ENCODE measurements around the gene MAGED4. TPM values are rescaled to one million over a fixed set of nuclear protein-coding genes. Genes with fewer than 3 reads are reported as not detected.
"Not testable (repeated sequence)": the region's sequence is repeated elsewhere in the genome, so short reads cannot be mapped to it uniquely, and the experiment has no call there.

MAGED4 gene, protein sequence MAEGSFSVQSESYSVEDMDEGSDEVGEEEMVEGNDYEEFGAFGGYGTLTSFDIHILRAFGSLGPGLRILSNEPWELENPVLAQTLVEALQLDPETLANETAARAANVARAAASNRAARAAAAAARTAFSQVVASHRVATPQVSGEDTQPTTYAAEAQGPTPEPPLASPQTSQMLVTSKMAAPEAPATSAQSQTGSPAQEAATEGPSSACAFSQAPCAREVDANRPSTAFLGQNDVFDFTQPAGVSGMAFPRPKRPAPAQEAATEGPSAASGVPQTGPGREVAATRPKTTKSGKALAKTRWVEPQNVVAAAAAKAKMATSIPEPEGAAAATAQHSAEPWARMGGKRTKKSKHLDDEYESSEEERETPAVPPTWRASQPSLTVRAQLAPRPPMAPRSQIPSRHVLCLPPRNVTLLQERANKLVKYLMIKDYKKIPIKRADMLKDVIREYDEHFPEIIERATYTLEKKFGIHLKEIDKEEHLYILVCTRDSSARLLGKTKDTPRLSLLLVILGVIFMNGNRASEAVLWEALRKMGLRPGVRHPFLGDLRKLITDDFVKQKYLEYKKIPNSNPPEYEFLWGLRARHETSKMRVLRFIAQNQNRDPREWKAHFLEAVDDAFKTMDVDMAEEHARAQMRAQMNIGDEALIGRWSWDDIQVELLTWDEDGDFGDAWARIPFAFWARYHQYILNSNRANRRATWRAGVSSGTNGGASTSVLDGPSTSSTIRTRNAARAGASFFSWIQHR
- not detected for total RNA-seq (2021; ENCODE audit: unreplicated experiment)
- polyA plus RNA-seq (2012): not detected in 2 replicates
- Bru-seq, nascent RNA: not detected
- BruChase-seq, experiment 1, labeled RNA remaining after a 6-hour chase: not detected
- BruChase-seq, experiment 2, labeled RNA remaining after a 2-hour chase: not detected
- long read RNA-seq: 0 reads

DNA sequence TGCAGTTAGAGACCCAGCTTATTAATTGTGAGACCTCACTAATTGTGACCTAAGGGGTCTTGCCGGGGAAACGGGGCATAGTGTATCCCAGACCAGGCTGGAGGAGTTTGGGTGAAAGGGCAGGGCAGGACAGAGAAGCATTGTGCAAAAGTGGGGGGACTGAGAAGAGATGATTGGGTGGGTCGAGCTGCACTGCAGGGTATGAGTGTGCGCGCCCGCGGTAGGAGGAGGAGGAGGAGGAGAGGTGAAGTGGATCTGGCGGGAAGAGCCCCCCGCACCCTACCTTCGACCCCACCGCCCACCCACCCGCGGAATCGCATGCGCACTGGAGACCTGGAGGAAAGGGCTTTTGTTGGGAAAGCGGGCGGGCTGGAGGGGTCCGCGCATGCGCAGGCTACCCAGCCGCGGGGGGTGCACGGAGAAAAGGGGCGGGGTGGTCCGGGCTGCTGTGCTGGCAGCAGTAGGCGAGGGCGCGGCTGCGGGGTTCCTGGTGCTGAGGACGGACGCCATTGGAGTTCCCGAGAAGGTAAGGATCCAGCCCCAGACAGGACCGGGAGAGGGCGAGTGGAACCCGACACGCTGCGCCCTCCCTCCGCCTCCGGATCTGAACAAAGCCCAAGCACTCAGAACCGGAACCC, at the start of gene MAGED4:
TSS of gene MAGED4 (plus strand) at position 449 of the 638 bp plus-strand sequence. CDS start 1,035 bp downstream, outside the sequence.
- intact Hi-C loops (cut with micrococcal nuclease); H3K4me2 ChIP-seq (ENCODE audit: low read length); H3K79me2 ChIP-seq (ENCODE audit: insufficient read depth, low read length); POLR2A ChIA-PET; H3K36me3 ChIP-seq (ENCODE audit: control insufficient read depth in 1 of 2, insufficient read depth in 2 of 2, low read length in 2 of 2); DNase-seq (ENCODE audit: low read depth, low spot score); BruUV-seq (replicated peaks); H3K27ac ChIP-seq (ENCODE audit: low read depth, low read length); H3K9ac ChIP-seq (ENCODE audit: low read length); CTCF ChIA-PET; H2AFZ ChIP-seq (ENCODE audit: low read depth, low read length, poor library complexity, severe bottlenecking); H3K27me3 ChIP-seq (ENCODE audit: insufficient read depth, low read length); H4K20me1 ChIP-seq (ENCODE audit: insufficient read depth); H3K9me3 ChIP-seq (ENCODE audit: control insufficient read depth in 1 of 2, insufficient read depth in 1 of 2, low read depth in 1 of 2, low read length in 2 of 2); H3K9me2 ChIP-seq (ENCODE audit: insufficient read depth); RAD21 ChIA-PET (ENCODE audit: low non-redundant PET in 1 of 2, low total read pairs in 2 of 2, uncharacterized antibody in 2 of 2, unreplicated experiment in 2 of 2); ATAC-seq; H3K4me1 ChIP-seq (ENCODE audit: control insufficient read depth in 1 of 2, insufficient read depth in 2 of 2, low read length in 2 of 2); H3K4me3 ChIP-seq (replicated peaks in 1 of 2; ENCODE audit: low read depth in 1 of 2, low read length in 2 of 2): not testable (repeated sequence)

DNA sequence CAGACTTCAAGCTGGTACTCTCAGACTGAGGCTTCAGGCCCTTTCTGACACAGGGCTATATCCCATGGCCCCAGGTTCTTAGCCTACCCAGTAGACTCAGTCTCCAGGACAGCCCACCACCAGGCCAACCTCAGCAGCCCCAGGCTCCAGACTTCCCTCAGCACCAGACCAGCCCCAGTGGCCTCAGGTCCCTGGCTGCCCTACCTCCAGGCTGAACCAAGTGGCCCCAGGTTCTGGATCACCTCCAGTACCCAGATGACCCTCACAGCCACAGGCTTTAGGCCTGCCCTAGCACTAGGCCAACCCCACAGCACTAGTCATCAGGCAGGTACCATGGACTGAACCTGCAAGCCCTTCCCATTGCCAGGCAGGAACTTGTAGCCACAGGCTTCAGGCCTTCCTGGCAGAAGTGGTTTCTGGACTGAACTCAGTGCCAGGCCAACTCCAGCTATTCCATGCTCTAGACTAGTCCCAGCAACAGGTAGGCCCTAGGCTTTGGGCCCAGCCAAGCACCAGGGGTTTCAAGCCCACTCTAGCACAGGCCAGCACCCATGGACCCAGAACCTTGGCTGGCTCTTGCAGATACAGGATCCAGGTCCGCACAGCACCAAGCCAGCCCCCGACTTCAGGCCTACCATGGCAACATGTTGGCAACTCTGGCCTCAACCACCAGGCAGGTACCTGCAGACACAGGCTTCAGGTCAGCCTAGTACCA, 45.7 kb upstream of the MAGED4 start:
- Histone ChIP-seq H3K4me1 (ENCODE audit: control insufficient read depth in 1 of 2, insufficient read depth in 2 of 2, low read length in 2 of 2) (no peaks in the 10 kb centered on the region), H3K4me3 (replicated peaks in 1 of 2; ENCODE audit: low read depth in 1 of 2, low read length in 2 of 2) (no peak overlapping the region), H4K20me1 (ENCODE audit: insufficient read depth) (no peaks in the 10 kb centered on the region), H3K36me3 (ENCODE audit: control insufficient read depth in 1 of 2, insufficient read depth in 2 of 2, low read length in 2 of 2) (no peaks in the 10 kb centered on the region), H3K4me2 (ENCODE audit: low read length) (no peak overlapping the region), H3K9ac (ENCODE audit: low read length) (no peak overlapping the region), H2AFZ (ENCODE audit: low read depth, low read length, poor library complexity, severe bottlenecking) (no peak overlapping the region), H3K27ac (ENCODE audit: low read depth, low read length) (no peak overlapping the region), H3K9me2 (ENCODE audit: insufficient read depth) (no peaks in the 10 kb centered on the region), H3K79me2 (ENCODE audit: insufficient read depth, low read length) (no peaks in the 10 kb centered on the region), H3K27me3 (ENCODE audit: insufficient read depth, low read length) (no peaks in the 10 kb centered on the region), H3K9me3 (ENCODE audit: control insufficient read depth in 1 of 2, insufficient read depth in 1 of 2, low read depth in 1 of 2, low read length in 2 of 2) (no peaks in the 10 kb centered on the region)
- POLR2A ChIA-PET: no interaction called here
- RAD21 ChIA-PET (ENCODE audit: low non-redundant PET in 1 of 2, low total read pairs in 2 of 2, uncharacterized antibody in 2 of 2, unreplicated experiment in 2 of 2): no interaction called here
- DNase-seq (ENCODE audit: low read depth, low spot score) (no peak), ATAC-seq (no peak)
- CTCF ChIA-PET: no interaction called here
- BruUV-seq (replicated peaks): no TSS peak
- intact Hi-C loops (cut with micrococcal nuclease): no loop called here
- TF ChIP-seq TCF7L2 (IDR thresholded peaks at IDR 0.05; ENCODE audit: borderline replicate concordance, extremely low read depth, insufficient read depth, insufficient read length) (no peak), ZNF274 (IDR thresholded peaks at IDR 0.05; ENCODE audit: low read depth, low read length) (no peak), ZFX (IDR thresholded peaks at IDR 0.05) (no peak), SIN3A (IDR thresholded peaks at IDR 0.05; ENCODE audit: low read depth) (no peak), EGR1 (IDR thresholded peaks at IDR 0.05; ENCODE audit: low read depth) (no peak), CEBPB (IDR thresholded peaks at IDR 0.05; ENCODE audit: low read depth) (no peak), EZH2phosphoT487 (IDR thresholded peaks at IDR 0.05; ENCODE audit: borderline replicate concordance) (no peak), JUND (IDR thresholded peaks at IDR 0.05) (no peak)
- TF ChIP-seq, protein P1, sequence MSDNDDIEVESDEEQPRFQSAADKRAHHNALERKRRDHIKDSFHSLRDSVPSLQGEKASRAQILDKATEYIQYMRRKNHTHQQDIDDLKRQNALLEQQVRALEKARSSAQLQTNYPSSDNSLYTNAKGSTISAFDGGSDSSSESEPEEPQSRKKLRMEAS (IDR thresholded peaks at IDR 0.05): no peak
- TF ChIP-seq, protein P2, sequence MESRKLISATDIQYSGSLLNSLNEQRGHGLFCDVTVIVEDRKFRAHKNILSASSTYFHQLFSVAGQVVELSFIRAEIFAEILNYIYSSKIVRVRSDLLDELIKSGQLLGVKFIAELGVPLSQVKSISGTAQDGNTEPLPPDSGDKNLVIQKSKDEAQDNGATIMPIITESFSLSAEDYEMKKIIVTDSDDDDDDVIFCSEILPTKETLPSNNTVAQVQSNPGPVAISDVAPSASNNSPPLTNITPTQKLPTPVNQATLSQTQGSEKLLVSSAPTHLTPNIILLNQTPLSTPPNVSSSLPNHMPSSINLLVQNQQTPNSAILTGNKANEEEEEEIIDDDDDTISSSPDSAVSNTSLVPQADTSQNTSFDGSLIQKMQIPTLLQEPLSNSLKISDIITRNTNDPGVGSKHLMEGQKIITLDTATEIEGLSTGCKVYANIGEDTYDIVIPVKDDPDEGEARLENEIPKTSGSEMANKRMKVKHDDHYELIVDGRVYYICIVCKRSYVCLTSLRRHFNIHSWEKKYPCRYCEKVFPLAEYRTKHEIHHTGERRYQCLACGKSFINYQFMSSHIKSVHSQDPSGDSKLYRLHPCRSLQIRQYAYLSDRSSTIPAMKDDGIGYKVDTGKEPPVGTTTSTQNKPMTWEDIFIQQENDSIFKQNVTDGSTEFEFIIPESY (IDR thresholded peaks at IDR 0.05; ENCODE audit: extremely low read depth, insufficient replicate concordance, low read length): no peak
- TF ChIP-seq, protein P3, sequence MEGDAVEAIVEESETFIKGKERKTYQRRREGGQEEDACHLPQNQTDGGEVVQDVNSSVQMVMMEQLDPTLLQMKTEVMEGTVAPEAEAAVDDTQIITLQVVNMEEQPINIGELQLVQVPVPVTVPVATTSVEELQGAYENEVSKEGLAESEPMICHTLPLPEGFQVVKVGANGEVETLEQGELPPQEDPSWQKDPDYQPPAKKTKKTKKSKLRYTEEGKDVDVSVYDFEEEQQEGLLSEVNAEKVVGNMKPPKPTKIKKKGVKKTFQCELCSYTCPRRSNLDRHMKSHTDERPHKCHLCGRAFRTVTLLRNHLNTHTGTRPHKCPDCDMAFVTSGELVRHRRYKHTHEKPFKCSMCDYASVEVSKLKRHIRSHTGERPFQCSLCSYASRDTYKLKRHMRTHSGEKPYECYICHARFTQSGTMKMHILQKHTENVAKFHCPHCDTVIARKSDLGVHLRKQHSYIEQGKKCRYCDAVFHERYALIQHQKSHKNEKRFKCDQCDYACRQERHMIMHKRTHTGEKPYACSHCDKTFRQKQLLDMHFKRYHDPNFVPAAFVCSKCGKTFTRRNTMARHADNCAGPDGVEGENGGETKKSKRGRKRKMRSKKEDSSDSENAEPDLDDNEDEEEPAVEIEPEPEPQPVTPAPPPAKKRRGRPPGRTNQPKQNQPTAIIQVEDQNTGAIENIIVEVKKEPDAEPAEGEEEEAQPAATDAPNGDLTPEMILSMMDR (IDR thresholded peaks at IDR 0.05 in 2 of 3, conservative IDR thresholded peaks at IDR 0.05 in 1 of 3; ENCODE audit: borderline replicate concordance in 1 of 3, insufficient read depth in 1 of 3, low read depth in 2 of 3, low read length in 2 of 3): no peak

Measured in HCT116 (cell line).